ENCODE results near the gene TRIM27.

DNA sequence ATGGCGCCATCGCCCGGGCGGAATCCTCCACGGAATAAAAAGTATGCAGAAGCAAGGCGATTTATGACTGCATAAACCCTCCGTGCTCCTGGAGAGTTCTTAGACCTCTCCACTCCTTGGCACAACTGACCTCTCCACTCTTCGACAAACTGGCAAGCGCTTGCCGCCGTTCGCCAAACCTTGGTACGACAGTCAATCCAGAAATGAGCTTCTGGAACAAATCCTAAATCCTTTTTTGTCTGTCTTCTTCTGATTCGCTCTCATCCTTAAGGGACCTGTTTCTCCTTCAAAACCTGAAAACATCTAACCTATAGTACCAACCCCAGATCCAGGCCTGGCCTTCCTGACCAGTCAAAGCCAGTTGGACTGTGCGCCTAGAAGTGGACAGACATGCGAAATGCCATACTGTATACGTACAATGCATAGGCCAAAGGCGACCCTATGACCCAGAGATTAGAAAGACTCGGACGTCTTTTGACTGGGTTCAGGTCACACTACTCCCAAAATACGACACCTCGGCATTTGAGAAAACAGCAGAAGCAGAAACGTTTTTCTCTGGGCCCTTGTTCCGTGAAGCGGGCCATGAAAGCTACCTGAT lies 59.4 kb downstream of the TRIM27 start:
- TF ChIP-seq, protein P1, sequence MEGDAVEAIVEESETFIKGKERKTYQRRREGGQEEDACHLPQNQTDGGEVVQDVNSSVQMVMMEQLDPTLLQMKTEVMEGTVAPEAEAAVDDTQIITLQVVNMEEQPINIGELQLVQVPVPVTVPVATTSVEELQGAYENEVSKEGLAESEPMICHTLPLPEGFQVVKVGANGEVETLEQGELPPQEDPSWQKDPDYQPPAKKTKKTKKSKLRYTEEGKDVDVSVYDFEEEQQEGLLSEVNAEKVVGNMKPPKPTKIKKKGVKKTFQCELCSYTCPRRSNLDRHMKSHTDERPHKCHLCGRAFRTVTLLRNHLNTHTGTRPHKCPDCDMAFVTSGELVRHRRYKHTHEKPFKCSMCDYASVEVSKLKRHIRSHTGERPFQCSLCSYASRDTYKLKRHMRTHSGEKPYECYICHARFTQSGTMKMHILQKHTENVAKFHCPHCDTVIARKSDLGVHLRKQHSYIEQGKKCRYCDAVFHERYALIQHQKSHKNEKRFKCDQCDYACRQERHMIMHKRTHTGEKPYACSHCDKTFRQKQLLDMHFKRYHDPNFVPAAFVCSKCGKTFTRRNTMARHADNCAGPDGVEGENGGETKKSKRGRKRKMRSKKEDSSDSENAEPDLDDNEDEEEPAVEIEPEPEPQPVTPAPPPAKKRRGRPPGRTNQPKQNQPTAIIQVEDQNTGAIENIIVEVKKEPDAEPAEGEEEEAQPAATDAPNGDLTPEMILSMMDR (IDR thresholded peaks at IDR 0.05) = peak in 1 of 4 experiments; percentile 29
- no peak for TF ChIP-seq POLR2A (IDR thresholded peaks at IDR 0.05)
